ENCODE data around the gene JOSD2.

JOSD2 gene

DNA sequence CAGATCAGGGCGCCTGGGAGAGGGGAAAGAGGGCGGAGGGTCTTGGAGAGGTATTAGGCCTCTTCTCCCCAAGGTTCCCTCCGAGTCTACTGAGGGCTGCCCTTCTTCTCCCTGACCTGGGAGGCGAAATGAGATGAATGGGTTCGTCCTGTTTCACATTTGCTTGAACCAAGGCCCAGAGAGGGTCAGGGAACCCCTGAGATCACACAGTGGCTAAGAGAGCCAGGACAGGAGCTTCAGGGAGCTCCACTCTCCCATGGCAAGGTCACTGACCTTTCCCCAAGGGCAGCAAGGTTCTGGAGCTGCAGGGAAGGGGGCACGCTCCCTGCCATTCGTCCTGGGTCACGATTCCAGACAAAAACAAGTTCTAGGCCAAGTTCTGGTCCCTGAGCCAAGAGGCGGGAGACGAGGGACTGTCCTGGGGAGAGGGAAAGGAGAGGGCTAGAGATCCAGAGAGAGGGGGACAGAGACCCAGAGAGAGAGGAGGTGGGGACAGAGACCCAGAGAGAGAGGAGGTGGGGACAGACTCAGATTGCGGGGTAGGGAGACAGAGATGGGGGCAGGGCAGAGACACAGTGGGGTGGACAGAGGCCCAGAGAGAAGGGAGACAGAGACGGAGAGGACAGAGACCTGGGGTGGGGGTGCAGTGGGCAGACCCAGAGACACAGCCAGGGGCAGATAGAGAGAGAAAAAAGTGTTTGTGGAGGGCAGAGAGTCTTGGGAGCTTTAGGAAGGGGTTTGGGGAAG is 2.2 kb upstream of the JOSD2 start:
- DNase-seq = no peak

DNA sequence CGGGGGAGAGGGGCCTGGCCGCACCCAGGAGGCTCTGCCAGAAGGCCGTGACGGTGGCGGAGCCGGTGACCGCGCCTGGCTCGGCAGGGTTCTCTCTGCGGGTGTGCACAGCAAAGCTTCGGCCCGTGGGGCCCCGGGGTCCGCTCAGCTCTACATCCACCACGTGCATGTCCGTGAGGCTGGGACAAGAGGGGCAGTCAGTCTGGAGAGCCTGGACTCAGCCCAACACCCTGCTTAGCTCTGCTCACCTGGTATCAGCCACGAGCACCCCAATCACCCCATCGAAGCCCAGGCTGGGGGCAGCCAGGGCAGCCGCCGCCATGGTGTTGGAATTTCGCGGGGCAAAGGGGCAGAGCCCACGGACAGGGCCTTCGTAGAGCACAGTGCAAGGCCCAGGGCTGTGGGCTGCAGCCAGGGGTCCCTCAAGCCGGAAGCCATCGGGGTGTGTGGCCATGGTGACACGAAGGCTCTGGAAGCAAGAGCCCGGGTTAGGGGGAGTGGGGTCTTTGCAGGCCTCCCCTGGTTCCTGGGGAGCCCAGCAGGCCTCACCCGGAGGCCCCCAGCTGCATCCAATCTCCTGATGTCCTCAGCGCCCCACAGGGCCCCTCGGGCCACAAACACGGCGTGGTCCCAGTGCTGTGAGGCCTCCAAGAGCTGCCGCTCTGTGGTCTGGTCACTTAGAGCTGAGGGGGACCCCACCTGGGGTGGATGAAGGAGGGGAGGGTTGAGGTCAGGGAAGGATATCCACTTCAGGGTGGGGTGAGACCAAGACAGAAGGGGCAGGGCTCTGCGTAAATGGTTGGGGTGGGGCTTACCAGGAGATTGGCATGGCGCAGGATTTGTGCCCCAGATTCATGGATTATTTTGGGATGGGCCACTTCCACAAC is 1.4 kb upstream of the JOSD2 start:
- DNase-seq = no peak

DNA sequence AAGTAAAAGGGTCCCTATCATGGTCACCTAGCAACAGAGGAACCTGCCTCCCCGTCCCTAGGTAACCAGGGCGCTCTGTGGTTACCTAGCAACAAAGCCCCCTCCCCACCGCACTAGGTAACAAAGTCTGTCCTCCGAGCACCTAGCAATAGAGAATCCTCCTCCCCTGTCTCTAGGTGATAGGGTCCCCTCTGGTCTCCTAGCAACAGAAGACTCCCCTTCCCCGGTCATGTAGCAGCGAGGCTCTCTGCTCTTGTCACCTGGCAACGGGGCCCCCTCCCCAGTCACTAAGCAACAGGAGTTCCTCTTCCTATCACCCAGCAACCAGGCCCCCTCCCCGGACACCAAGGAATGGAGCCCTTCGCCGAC is 307 bp downstream of the JOSD2 start:
- no peak for DNase-seq

- no peak for DNase-seq
Observed at GRCh38 chr19:50510121-50510670, 795 bp downstream of the JOSD2 start.

- DNase-seq = no peak
Observed at GRCh38 chr19:50509366-50509765, 1.6 kb downstream of the JOSD2 start.

DNA sequence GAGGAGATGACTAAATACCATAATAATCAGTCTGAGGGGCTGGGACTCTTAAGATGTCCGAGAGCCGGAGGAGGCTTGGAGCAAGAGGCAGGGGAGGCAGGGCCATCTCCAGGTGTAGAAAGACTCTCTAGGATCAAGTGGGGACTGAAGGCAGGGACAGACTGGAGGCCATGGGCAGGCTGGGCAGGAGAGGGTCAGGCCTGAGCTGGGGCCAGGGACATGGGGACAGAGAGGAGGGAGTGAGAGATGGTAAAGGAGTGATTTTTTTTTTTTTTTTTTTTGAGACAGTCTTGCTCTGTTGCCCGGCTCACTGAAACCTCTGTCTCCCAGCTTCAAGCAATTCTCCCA is 2.2 kb downstream of the JOSD2 start:
- no peak for DNase-seq

- no peak for DNase-seq
Observed at GRCh38 chr19:50507376-50507775, 3.6 kb downstream of the JOSD2 start.

GRCh38 chr19:50506700-50507099 is 4.3 kb downstream of the JOSD2 start:
- no peak for DNase-seq

DNA sequence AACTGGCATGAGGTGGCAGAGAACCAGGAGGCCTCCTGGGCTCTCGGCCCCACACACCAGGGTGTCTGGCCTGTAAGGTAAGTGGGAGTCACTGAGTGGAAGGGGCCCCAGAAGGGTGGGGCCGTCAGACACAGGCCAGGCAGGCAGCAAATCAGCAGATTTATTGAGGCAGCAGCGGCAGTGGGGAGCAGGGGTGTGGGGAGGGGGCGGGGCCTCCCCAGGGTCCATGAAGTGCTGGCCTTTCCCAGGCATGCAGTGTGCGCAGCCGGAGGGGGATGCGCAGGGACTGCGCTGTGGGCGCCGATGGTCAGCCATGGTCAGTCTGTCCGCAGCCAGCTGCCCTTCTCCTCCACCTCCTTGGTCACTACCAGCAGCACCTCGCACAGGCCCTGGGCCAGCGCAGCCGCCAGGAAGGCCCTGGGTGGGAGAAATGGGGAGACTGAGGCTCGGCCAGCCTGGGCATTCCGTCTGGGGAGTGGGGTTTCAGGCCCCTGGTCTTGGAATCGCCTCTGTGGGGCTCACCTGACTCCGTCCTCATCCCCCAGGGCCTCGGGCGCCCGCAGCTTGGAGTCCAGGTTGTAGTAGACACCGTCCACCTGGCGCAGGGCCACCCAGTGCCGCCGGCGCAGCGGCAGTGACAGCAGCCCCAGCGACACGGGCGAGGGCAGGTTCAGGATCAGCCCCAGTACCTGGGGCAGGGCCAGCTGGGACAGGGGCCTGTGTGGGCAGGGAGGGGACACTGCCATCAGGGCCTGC is 5.0 kb downstream of the JOSD2 start:
- no peak for DNase-seq

DNA sequence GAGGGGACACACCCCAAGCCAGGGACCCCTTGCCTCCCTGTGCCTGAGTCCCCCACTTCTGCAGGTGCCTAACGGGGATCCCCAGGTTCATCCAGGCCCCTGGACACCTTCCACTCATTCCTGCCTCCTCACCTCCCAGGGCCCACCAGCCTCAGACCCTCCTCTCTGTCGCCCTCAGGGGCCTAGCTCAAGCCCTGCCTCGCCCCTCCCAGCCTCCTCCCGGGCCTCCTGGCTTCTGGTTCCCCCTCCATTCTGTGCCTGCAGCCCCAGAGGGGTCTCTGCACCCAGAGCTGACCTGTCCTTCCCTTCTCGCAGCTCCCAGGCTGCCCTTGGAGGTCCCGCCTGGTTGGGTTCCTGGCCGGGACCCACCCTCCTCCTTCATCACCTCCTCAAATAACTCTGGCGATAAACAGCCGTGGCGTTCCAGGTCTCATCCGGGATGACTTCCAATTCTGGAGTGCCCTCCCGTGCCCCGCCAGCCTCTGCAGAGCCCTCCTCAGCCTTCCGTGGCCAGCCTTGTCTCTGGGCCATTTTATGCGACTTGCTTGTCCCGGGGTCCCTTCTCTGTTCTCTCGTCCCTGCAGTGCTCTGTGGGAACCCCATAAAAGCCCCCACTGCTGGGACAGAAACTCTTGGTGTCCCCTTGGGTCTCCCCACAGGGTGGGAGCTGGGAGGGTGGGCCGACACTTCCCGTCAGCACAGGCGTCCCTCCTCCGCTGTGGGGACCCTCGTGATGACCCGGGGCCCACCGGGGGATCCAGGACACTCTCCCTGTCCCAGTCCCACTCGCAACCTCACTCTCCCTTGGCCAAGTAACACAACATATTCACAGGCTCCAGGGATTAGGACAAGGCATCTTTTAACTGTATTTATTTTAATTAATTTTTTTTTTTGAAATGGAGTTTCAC is 9.2 kb downstream of the JOSD2 start:
- no peak for DNase-seq

GRCh38 chr19:50501186-50501567 is 9.8 kb downstream of the JOSD2 start:
- no peak for DNase-seq

- DNase-seq = no peak
Observed at GRCh38 chr19:50500753-50501151, 10.2 kb downstream of the JOSD2 start.

DNA sequence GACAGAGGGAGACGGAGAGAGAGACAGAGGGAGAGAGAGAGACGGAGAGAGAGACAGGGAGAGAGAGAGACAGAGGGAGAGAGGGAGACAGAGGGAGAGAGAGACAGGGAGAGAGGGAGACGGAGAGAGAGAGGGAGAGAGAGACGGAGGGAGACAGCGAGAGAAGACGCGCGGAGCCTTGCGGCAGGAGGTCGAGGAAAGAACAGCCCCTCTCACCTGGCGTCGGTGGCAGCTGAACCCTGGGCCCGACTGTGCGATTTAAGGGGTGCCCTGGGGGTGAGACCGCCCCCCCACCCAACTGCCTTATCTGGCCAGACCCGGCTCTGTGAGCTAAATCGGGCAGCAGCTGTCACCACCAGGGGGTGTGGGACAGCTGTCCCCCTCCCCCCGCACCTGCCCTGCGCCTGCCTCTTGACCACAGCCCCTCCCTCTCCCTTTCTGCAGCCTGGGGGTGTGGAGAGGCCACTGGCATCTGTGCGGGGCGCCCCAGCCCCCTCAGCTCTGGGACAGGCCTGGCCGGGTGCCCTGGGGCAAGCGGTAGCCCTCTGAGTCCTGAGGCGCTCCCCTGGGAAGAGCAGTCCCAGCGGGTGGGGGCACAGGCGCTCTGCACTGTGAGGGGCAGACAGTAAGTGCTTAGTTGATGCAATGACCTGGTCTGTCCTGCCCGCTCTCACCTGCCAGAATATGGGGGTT is 10.8 kb downstream of the JOSD2 start:
- DNase-seq = no peak

GRCh38 chr19:50498219-50499056 is 12.6 kb downstream of the JOSD2 start:
- DNase-seq = no peak

DNA sequence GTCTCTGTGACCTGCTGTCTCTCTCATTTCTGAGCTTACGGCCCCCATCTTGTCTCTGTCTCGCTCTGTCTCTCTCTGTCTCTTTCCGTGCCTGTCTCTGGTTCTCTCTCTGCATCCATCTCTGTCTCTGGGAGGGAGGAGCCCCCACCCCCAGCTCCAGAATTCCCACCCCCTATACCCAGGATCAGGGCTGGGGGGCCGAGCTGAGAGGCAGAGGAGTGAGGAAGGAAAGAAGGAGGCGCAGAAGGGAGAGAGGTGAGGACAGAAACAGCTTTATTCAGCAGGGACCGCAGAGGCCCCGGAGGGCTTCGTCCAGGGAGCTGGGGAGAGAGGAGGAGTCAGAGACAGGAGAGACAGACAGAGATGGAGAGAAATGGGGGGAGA is 14.0 kb downstream of the JOSD2 start:
- no peak for DNase-seq

DNA sequence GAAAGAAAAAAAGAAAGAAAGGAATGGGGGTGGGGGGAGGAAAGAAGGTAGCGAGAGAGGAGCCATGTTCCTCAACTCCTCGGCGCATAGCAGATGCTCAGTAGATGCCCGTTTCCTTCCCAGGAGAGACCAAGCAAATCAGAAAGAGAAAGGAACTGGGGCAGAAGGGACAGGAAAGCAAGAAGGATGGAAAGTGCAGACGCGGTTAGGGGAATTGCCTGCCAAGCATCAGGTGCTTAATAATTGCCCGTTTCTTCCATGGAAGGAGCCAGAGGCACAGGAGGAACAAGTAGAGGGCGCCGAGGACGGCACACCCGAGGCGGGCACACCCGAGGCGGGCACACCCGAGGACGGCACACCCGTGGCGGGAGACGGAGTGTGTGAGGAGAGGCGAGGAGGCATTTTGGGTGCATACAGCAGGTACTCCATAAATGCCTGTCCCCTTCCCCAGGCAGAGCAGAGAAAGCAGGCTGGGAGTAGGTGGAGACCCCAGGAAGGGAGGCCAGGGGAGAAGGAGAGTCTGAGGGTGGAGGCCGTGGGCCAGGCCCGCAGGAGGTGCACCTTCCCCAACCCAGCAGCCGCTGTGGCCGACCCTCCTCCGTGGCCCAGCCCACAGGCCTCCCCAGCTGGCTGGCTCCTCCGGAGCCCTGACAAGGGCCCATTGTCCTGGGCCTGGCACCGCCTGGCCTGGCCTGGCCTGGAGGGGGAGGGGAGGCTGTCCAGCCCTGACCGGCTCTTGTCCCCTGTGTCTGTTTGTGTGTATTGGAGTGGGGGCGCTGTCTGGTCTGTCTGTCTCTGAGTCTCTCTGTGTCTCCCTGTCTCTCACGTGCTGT is 14.6 kb downstream of the JOSD2 start:
- no peak for DNase-seq

DNA sequence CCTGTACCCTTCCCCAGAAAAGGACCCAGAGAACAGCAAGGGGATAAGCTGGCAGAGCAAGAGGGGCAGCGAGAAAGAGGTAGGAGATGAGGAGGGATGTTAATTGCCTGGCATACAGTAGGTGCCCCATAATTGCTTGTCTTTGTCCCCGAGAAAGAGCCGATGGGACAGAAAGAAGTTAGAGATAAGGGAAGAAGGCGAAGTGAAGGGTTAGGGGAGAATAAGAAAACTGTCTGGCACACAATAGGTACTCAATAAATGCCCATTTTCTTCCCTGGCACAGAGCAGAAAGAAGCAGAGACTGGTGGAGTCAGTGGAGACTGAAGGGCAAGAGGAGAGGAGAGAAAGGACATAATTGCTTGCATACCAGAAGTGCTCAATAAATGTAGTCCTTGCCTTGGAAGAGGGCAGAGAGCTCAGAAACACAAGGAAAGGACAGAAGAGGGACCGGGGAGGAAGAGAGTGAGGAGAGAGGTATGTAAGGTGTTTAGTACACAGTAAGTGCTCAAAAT is 15.9 kb downstream of the JOSD2 start:
- DNase-seq = no peak

DNA sequence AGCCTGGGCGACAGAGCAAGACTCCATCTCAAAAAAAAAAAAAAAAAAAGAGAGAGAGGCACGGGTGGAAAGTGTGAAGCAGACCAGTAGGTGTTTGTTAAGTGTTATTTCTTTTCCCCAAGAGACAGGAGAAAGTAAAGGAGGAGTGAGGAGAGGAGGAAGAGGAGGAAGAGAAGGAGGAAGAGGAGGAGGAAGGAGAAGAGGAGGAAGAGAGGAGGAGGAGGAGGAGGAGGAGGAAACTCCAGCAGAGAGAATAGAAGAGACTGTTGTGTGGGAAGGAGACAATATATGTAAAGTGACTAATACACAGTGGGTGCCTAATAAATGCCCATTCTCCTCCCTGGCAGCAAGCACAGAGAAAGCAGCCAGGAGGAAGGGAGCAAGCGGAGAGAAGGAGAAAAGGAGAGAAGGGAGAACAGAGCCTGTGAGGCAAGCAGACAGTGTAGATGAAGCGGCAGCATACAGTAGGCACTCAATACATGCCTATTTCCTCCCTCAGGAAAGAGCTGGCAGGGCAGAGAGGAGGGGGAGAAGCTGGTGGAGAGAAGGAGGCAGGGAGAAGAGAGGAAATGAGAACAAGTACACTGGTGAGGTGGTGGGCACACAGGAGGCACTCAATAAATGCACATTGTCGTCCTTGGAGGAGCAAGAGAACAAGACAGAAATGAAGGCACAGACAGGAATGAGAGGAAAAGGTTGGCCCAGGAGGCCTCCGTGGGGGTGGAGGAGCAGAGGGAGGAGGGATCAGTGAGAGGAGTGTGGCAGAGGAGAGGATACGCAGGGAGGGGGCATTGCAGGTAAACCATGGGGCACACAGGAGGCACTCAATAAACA is 16.6 kb downstream of the JOSD2 start:
- no peak for DNase-seq

DNA sequence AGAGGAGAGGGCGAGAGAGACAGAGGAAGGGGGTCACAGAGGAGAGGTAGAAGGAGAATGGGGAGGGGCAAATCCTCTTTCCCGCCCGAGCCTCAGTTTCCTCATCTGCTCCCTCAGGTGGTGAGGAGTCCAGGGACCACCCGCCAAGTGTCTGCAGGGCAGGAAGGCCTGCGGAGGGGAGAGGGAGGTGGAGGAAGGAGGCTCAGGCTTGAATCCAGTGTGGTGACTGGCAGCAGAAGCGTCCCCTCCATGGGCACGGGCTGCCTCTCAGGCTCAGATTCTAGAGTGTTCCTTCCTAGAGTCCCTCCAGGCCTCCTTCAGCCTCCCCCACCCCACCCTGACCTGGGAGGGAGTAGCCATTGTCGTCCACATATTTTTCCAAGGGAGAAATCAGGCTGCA is 17.8 kb downstream of the JOSD2 start:
- DNase-seq = no peak

Data from fibroblast of upper back skin (primary cell).